Activated naive CD8-positive, alpha-beta T cell treated with anti-CD3 and anti-CD28 coated beads, Interleukin-2, amount 10 ng/mL, durations not matched to agents 7 days and 5 days (primary cell): Measurements from ENCODE around the gene SCAMP5. TPM values are rescaled to one million over a fixed set of nuclear protein-coding genes. Genes with fewer than 3 reads are reported as not detected.

ENCODE experiments used
- ATAC-seq: fragments of 150-1000 bp; cut with Tn5 transposase; one replicate; pipeline ENCODE4 v1.10.0; 2021; ENCODE audit warnings: low read depth, moderate library complexity
- POLR2A ChIA-PET: fragments of 350-600 bp; sonication (Branson Sonifier 250); formaldehyde crosslinking; loops from one replicate; lab custom pipeline; 2021; ENCODE audit warnings: antibody characterized with exemption; lab: Charles Lee
- DNase-seq: peaks from one replicate; pipeline ENCODE4 v3.0.0; 2021
- H3K27ac Mint-ChIP-seq: one replicate; pipeline ENCODE4 v1.8.0; 2022; ENCODE audit warnings: mild to moderate bottlenecking, mixed read lengths
- H3K27me3 Mint-ChIP-seq: one replicate; pipeline ENCODE4 v1.8.0; 2022; ENCODE audit warnings: mild to moderate bottlenecking, moderate library complexity, mixed read lengths
- H3K36me3 Mint-ChIP-seq: one replicate; pipeline ENCODE4 v1.8.0; 2021; ENCODE audit warnings: mild to moderate bottlenecking, mixed read lengths
- H3K4me1 Mint-ChIP-seq: one replicate; pipeline ENCODE4 v1.8.0; 2021; ENCODE audit warnings: mixed read lengths
- H3K4me3 Mint-ChIP-seq: one replicate; pipeline ENCODE4 v1.8.0; 2022; ENCODE audit warnings: mild to moderate bottlenecking, moderate library complexity, mixed read lengths
- H3K9me3 Mint-ChIP-seq: one replicate; pipeline ENCODE4 v1.8.0; 2021; ENCODE audit warnings: mixed read lengths
- total RNA-seq, 2 experiments: library from RNA; stranded (reverse); gene quantifications; one replicate each; pipeline ENCODE4 v1.2.3, GENCODE V29; 2021

The SCAMP5 gene
- total RNA-seq, 2 experiments from 2014 or later: 0.22 TPM; not detected in 1

GRCh38 chr15:75063338-75063737, 68.0 kb downstream of the SCAMP5 start:
- H3K4me1 Mint-ChIP-seq: peaks cover 38% of the 10 kb centered on the region
- peaks cover 22% of the 10 kb centered on the region for H3K36me3 Mint-ChIP-seq

GRCh38 chr15:75063889-75064288, 68.5 kb downstream of the SCAMP5 start:
- peaks cover 36% of the 10 kb centered on the region for H3K4me1 Mint-ChIP-seq
- no peak overlapping the region for H3K27ac Mint-ChIP-seq
- peaks cover 24% of the 10 kb centered on the region for H3K36me3 Mint-ChIP-seq
- ATAC-seq (no peak), DNase-seq (peak; percentile 19)
- peaks cover 12% of the 10 kb centered on the region for H3K9me3 Mint-ChIP-seq
- POLR2A ChIA-PET: no interaction called here
- H3K4me3 Mint-ChIP-seq: no peak overlapping the region
- peaks cover 3% of the 10 kb centered on the region for H3K27me3 Mint-ChIP-seq

More at GRCh38 chr15:75063338-75063737, 68.0 kb downstream of the SCAMP5 start:
- POLR2A ChIA-PET: no interaction called here
- ATAC-seq: no peak
- peaks cover 12% of the 10 kb centered on the region for H3K9me3 Mint-ChIP-seq
- peaks cover 3% of the 10 kb centered on the region for H3K27me3 Mint-ChIP-seq
- H3K27ac Mint-ChIP-seq: no peak overlapping the region
- no peak overlapping the region for H3K4me3 Mint-ChIP-seq
- no peak for DNase-seq

- H3K4me1 Mint-ChIP-seq: peaks cover 43% of the 10 kb centered on the region
- H3K27me3 Mint-ChIP-seq: peaks cover 6% of the 10 kb centered on the region
- POLR2A ChIA-PET: interaction anchor here (4.4 kb wide), 1 partner anchor 135 kb away, joined by 25 read pairs; the partner anchor contains the start of gene C15orf39
- peaks cover 12% of the 10 kb centered on the region for H3K9me3 Mint-ChIP-seq
- H3K4me3 Mint-ChIP-seq: no peak overlapping the region
- no peak for DNase-seq
- H3K27ac Mint-ChIP-seq: no peak overlapping the region
- H3K36me3 Mint-ChIP-seq: peaks cover 28% of the 10 kb centered on the region
- ATAC-seq: no peak
Measured at GRCh38 chr15:75064846-75065245, 69.5 kb downstream of the SCAMP5 start.

GRCh38 chr15:75065467-75065850, 70.1 kb downstream of the SCAMP5 start:
- H3K36me3 Mint-ChIP-seq: peaks cover 28% of the 10 kb centered on the region
- peak overlapping the region; percentile 44 for H3K4me3 Mint-ChIP-seq
- H3K9me3 Mint-ChIP-seq: peaks cover 12% of the 10 kb centered on the region
- peaks cover 6% of the 10 kb centered on the region for H3K27me3 Mint-ChIP-seq
- peak overlapping the region; percentile 80 for H3K27ac Mint-ChIP-seq
- no peak for ATAC-seq
- POLR2A ChIA-PET: interaction anchor here (1.0 to 4.4 kb wide), 3 partner anchors 22 to 143 kb away, joined by 3 to 25 read pairs (median 3); partner anchors contain the start of gene C15orf39
- H3K4me1 Mint-ChIP-seq: peaks cover 43% of the 10 kb centered on the region
- DNase-seq: peak; percentile 17

- H3K27me3 Mint-ChIP-seq: peaks cover 6% of the 10 kb centered on the region
- H3K4me3 Mint-ChIP-seq: peak overlapping the region; percentile 44
- peaks cover 28% of the 10 kb centered on the region for H3K36me3 Mint-ChIP-seq
- H3K9me3 Mint-ChIP-seq: peaks cover 12% of the 10 kb centered on the region
- POLR2A ChIA-PET: interaction anchor here (0.7 to 4.4 kb wide), 5 partner anchors 23 to 143 kb away, joined by 3 to 25 read pairs (median 3); partner anchors contain the start of gene C15orf39
- ATAC-seq: no peak
- H3K4me1 Mint-ChIP-seq: peaks cover 43% of the 10 kb centered on the region
- peak overlapping the region; percentile 80 for H3K27ac Mint-ChIP-seq
- DNase-seq: peak; percentile 10
Measured at GRCh38 chr15:75065851-75066509, 70.6 kb downstream of the SCAMP5 start.

GRCh38 chr15:75067123-75067830, 71.9 kb downstream of the SCAMP5 start:
- Mint-ChIP-seq H3K9me3 (peaks cover 12% of the 10 kb centered on the region), H3K4me1 (peaks cover 39% of the 10 kb centered on the region), H3K27ac (peak overlapping the region; percentile 72), H3K36me3 (peaks cover 30% of the 10 kb centered on the region), H3K27me3 (peaks cover 6% of the 10 kb centered on the region), H3K4me3 (peak overlapping the region; percentile 42)
- POLR2A ChIA-PET: interaction anchor here (1.0 to 4.4 kb wide), 4 partner anchors 24 to 137 kb away, joined by 3 to 25 read pairs (median 6); partner anchors contain the start of gene C15orf39
- DNase-seq (no peak), ATAC-seq (peak; percentile 74)

GRCh38 chr15:75068748-75069147, 73.4 kb downstream of the SCAMP5 start:
- peaks cover 28% of the 10 kb centered on the region for H3K36me3 Mint-ChIP-seq
- POLR2A ChIA-PET: interaction anchor here (4.4 kb wide), 1 partner anchor 131 kb away, joined by 25 read pairs; the partner anchor contains the start of gene C15orf39
- ATAC-seq: no peak
- peaks cover 6% of the 10 kb centered on the region for H3K27me3 Mint-ChIP-seq
- H3K9me3 Mint-ChIP-seq: peaks cover 10% of the 10 kb centered on the region
- H3K4me3 Mint-ChIP-seq: no peak overlapping the region
- no peak overlapping the region for H3K27ac Mint-ChIP-seq
- DNase-seq: no peak
- H3K4me1 Mint-ChIP-seq: peaks cover 42% of the 10 kb centered on the region

- H3K27ac Mint-ChIP-seq: peak overlapping the region; percentile 47
- H3K4me1 Mint-ChIP-seq: peaks cover 42% of the 10 kb centered on the region
- no peak for ATAC-seq
- no peak overlapping the region for H3K4me3 Mint-ChIP-seq
- H3K9me3 Mint-ChIP-seq: peaks cover 10% of the 10 kb centered on the region
- peaks cover 22% of the 10 kb centered on the region for H3K36me3 Mint-ChIP-seq
- POLR2A ChIA-PET: no interaction called here
- peaks cover 6% of the 10 kb centered on the region for H3K27me3 Mint-ChIP-seq
- DNase-seq: no peak
Measured at GRCh38 chr15:75069301-75069925, 74.0 kb downstream of the SCAMP5 start.

- Mint-ChIP-seq H3K27ac (no peak overlapping the region), H3K4me3 (no peak overlapping the region), H3K4me1 (peaks cover 36% of the 10 kb centered on the region), H3K27me3 (peaks cover 3% of the 10 kb centered on the region), H3K9me3 (peaks cover 8% of the 10 kb centered on the region), H3K36me3 (peaks cover 22% of the 10 kb centered on the region)
- DNase-seq (no peak), ATAC-seq (no peak)
- POLR2A ChIA-PET: interaction anchor here (0.7 kb wide), 1 partner anchor 131 kb away, joined by 3 read pairs; the partner anchor contains the start of gene C15orf39
Measured at GRCh38 chr15:75070674-75071073, 75.3 kb downstream of the SCAMP5 start.

Other genes with a start within 250 kb of the SCAMP5 start
- not detected for gene CYP1A2, start 246.7 kb upstream of the SCAMP5 start, total RNA-seq
- gene CSK, start 213.5 kb upstream of the SCAMP5 start, total RNA-seq: 100 to 1,000 TPM; 269 to 281 TPM
- gene LMAN1L, start 182.7 kb upstream of the SCAMP5 start, total RNA-seq: under 1 TPM; 0.36 to 0.37 TPM
- under 1 TPM; 0.17 to 0.28 TPM for gene CPLX3, start 168.9 kb upstream of the SCAMP5 start, total RNA-seq
- 10 to 100 TPM; 59.9 to 60.4 TPM for gene ULK3, start 152.4 kb upstream of the SCAMP5 start, total RNA-seq
- 100 to 1,000 TPM; 100 to 103 TPM for gene SCAMP2, start 122.2 kb upstream of the SCAMP5 start, total RNA-seq
- gene MPI, start 105.5 kb upstream of the SCAMP5 start, total RNA-seq: 10 to 100 TPM; 68.7 to 72.9 TPM
- gene FAM219B, start 88.7 kb upstream of the SCAMP5 start, total RNA-seq: 100 to 1,000 TPM in 1 of 2 experiments, 10 to 100 TPM in 1; 90.3 to 113 TPM
- gene COX5A, start 57.5 kb upstream of the SCAMP5 start, total RNA-seq: 100 to 1,000 TPM; 220 to 222 TPM
- 1 to 10 TPM; 3.5 to 4.2 TPM for gene RPP25, start 38.8 kb upstream of the SCAMP5 start, total RNA-seq
- gene PPCDC, start 28.0 kb downstream of the SCAMP5 start, total RNA-seq: 10 to 100 TPM; 16.0 to 16.7 TPM
- gene C15orf39, start 206.3 kb downstream of the SCAMP5 start, total RNA-seq: 10 to 100 TPM; 45.6 to 45.9 TPM